Thymus (tissue), 11 donors: ENCODE results near the gene ATP6V1F. TPM values are rescaled to one million over a fixed set of nuclear protein-coding genes. Genes with fewer than 3 reads are reported as not detected.

ENCODE experiments used
- DNase-seq, 9 donors: peaks; one replicate each; pipeline ENCODE4 v3.0.0-alpha.2; 2013; ENCODE audit warnings: low spot score in 9 of 9, low read depth in 6 of 9, missing footprints in 1 of 9
- H3K27ac ChIP-seq, 2 donors: one replicate each; pipeline ENCODE4 v1.5.1; 2013; ENCODE audit warnings: control low read depth in 1 of 2, low read depth in 1 of 2, low read length in 1 of 2, mild to moderate bottlenecking in 1 of 2, moderate library complexity in 1 of 2
- H3K27me3 ChIP-seq, 2 donors: one replicate each; pipeline ENCODE4 v1.5.1; 2013; ENCODE audit warnings: low read length in 1 of 2; ENCODE audit not compliant: control insufficient read depth in 2 of 2, insufficient read depth in 1 of 2
- H3K36me3 ChIP-seq, 2 donors: one replicate each; pipeline ENCODE4 v1.5.1; 2013; ENCODE audit warnings: low read length in 1 of 2, mild to moderate bottlenecking in 1 of 2, moderate library complexity in 1 of 2; ENCODE audit not compliant: control insufficient read depth in 2 of 2, insufficient read depth in 2 of 2
- H3K4me1 ChIP-seq, 2 donors: one replicate each; pipeline ENCODE4 v1.5.1; 2013; ENCODE audit warnings: low read length in 2 of 2; ENCODE audit not compliant: control insufficient read depth in 2 of 2, insufficient read depth in 2 of 2
- H3K4me3 ChIP-seq, 2 donors: one replicate each; pipeline ENCODE4 v1.5.1; 2013; ENCODE audit warnings: low read length in 2 of 2, control low read depth in 1 of 2, mild to moderate bottlenecking in 1 of 2
- H3K9me3 ChIP-seq, 2 donors: one replicate each; pipeline ENCODE4 v1.5.1; 2013; ENCODE audit warnings: low read length in 1 of 2, mild to moderate bottlenecking in 1 of 2; ENCODE audit not compliant: control insufficient read depth in 2 of 2, insufficient read depth in 1 of 2
- WGBS: extraction: QIAGEN DNeasy Blood & Tissue Kit; methylation state at CpG from one replicate; pipeline ENCODE4 v1.1.7; 2013; 5-methylcytosine and 5-hydroxymethylcytosine counted together
- polyA plus RNA-seq: library from polyadenylated mRNA; stranded (reverse); fragments of 200-250 nt; gene quantifications from one replicate; pipeline ENCODE4 v1.2.3, GENCODE V29; 2013
- total RNA-seq: library from RNA; stranded (reverse); fragments of 120-200 nt; gene quantifications from one replicate; pipeline ENCODE4 v1.2.4, GENCODE V29; 2013
- donor health status: healthy.

ATP6V1F gene
- total and polyA plus RNA-seq, 2 donors: 107 to 192 TPM

DNA sequence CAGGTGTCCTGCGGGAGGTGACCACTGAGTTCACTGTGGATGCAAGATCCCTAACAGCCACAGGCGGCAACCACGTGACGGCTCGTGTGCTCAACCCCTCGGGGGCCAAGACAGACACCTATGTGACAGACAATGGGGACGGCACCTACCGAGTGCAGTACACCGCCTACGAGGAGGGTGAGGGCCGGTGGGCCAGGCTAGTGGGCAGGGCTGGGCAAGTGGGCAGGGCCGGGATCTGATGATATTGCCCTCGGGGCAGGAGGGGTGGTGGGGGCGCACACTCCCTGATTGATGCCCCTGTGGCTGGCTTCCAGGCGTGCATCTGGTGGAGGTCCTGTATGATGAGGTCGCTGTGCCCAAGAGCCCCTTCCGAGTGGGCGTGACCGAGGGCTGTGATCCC, 16.7 kb upstream of the ATP6V1F start:
- no peak overlapping the region for H3K27ac ChIP-seq
- H3K27me3 ChIP-seq: no peaks in the 10 kb centered on the region
- no peaks in the 10 kb centered on the region for H3K36me3 ChIP-seq
- DNase-seq: no peak
- H3K4me1 ChIP-seq: no peaks in the 10 kb centered on the region
- H3K4me3 ChIP-seq: no peak overlapping the region
- WGBS: 97% methylated on average over 19 of the region's 19 CpGs
- peaks cover 0 to 3% of the 10 kb centered on the region in 2 donors for H3K9me3 ChIP-seq

DNA sequence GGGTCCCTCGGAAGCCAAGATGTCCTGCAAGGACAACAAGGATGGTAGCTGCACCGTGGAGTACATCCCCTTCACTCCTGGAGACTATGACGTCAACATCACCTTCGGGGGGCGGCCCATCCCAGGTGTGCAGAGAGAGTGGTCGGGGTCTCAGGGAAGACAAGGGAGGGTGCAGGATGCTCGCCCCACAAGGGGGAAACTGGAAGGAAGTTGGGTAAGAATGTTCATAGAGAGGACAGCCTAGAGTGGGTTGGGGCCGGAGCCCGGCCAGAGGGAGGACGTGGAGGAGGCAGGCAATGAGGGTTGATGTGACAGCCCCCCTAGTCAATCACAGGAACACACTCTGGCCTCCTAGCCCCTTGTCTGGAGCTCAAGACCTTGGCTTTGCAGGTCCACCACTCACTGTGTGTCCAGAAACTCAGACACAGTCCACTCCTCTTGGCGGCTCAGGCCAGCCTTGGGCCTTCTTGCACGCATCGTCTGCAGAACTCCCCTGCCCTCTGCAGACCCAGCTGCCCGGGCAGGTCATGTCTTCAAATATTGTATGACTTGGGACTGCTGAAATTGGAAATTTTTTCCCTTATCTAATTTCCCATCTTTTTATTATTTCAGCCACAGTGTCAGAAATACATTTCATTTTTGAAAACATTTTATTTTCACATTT, 15.7 kb upstream of the ATP6V1F start:
- H3K4me3 ChIP-seq: no peak overlapping the region
- peaks cover 0 to 3% of the 10 kb centered on the region in 2 donors for H3K9me3 ChIP-seq
- no peak overlapping the region for H3K27ac ChIP-seq
- DNase-seq: no peak
- H3K27me3 ChIP-seq: no peaks in the 10 kb centered on the region
- 98% methylated on average over 14 of the region's 14 CpGs for WGBS
- no peaks in the 10 kb centered on the region for H3K36me3 ChIP-seq
- H3K4me1 ChIP-seq: no peaks in the 10 kb centered on the region

DNA sequence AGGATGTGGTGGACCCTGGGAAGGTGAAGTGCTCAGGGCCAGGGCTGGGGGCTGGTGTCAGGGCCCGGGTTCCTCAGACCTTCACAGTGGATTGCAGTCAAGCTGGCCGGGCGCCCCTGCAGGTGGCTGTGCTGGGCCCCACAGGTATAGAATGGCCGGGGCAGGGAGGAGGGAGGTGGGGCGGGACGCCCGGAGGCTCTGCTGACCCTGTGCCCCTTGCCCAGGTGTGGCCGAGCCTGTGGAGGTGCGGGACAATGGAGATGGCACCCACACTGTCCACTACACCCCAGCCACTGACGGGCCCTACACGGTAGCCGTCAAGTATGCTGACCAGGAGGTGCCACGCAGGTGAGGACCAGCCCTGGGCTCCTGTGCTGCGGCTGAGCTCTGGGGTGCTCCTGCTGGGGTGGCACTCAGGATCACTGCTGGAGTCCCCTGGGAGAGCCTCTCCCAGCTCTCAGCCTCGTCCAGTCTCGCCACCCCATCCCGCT, 14.9 kb upstream of the ATP6V1F start:
- H3K36me3 ChIP-seq: no peaks in the 10 kb centered on the region
- 97% methylated on average over 17 of the region's 17 CpGs for WGBS
- H3K9me3 ChIP-seq: peaks cover 0 to 3% of the 10 kb centered on the region in 2 donors
- no peaks in the 10 kb centered on the region for H3K4me1 ChIP-seq
- H3K27ac ChIP-seq: no peak overlapping the region
- no peak for DNase-seq
- H3K4me3 ChIP-seq: no peak overlapping the region
- peaks cover 0 to 2% of the 10 kb centered on the region in 2 donors for H3K27me3 ChIP-seq

DNA sequence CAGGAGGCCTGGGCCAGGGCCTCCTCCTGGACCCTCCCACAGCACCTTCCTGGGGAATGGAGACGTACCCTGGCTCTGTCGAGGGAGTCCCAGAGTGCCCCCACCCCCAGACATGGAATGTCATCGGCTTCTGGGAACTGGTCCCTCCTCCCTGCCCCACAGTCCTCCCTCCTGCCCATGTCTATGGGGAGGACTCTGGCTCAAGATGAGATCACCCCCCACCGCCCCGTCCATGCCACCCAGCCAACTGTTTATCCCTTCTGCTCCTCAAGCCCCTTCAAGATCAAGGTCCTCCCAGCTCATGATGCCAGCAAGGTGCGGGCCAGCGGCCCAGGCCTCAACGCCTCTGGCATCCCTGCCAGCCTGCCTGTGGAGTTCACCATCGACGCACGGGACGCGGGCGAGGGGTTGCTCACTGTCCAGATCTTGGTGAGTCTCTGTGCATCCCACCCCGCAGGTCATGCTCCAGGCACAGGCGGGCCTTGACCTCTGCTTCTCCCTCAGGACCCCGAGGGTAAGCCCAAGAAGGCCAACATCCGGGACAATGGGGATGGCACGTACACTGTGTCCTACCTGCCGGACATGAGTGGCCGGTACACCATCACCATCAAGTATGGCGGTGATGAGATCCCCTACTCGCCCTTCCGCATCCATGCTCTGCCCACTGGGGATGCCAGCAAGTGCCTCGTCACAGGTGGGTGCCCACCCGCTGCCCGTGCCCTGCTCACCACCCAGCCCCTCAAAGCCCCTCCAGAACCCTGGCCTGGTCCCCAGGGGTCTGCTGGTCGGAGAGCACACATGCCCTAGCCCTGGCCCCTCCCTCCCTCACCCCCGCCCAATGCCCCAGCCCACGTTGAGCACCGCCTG, 14.1 kb upstream of the ATP6V1F start:
- WGBS: 97% methylated on average over 31 of the region's 31 CpGs
- no peak overlapping the region for H3K27ac ChIP-seq
- no peaks in the 10 kb centered on the region for H3K36me3 ChIP-seq
- H3K9me3 ChIP-seq: peaks cover 0 to 3% of the 10 kb centered on the region in 2 donors
- peaks cover 0 to 2% of the 10 kb centered on the region in 2 donors for H3K27me3 ChIP-seq
- H3K4me1 ChIP-seq: no peaks in the 10 kb centered on the region
- no peak for DNase-seq
- no peak overlapping the region for H3K4me3 ChIP-seq

DNA sequence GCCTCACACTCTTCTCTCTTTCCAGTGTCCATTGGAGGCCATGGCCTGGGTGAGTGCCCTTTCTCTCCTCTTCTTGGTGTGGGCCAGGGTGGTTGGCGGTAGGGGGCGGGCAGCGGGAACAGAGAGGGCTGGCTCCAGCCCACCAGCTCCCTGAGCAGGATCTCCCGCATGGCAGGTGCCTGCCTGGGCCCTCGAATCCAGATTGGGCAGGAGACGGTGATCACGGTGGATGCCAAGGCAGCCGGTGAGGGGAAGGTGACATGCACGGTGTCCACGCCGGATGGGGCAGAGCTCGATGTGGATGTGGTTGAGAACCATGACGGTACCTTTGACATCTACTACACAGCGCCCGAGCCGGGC, 13.5 kb upstream of the ATP6V1F start:
- peaks cover 0 to 2% of the 10 kb centered on the region in 2 donors for H3K27me3 ChIP-seq
- H3K4me3 ChIP-seq: no peak overlapping the region
- H3K36me3 ChIP-seq: no peaks in the 10 kb centered on the region
- no peak overlapping the region for H3K27ac ChIP-seq
- H3K9me3 ChIP-seq: peaks cover 0 to 3% of the 10 kb centered on the region in 2 donors
- no peak for DNase-seq
- no peaks in the 10 kb centered on the region for H3K4me1 ChIP-seq
- 97% methylated on average over 16 of the region's 16 CpGs for WGBS

DNA sequence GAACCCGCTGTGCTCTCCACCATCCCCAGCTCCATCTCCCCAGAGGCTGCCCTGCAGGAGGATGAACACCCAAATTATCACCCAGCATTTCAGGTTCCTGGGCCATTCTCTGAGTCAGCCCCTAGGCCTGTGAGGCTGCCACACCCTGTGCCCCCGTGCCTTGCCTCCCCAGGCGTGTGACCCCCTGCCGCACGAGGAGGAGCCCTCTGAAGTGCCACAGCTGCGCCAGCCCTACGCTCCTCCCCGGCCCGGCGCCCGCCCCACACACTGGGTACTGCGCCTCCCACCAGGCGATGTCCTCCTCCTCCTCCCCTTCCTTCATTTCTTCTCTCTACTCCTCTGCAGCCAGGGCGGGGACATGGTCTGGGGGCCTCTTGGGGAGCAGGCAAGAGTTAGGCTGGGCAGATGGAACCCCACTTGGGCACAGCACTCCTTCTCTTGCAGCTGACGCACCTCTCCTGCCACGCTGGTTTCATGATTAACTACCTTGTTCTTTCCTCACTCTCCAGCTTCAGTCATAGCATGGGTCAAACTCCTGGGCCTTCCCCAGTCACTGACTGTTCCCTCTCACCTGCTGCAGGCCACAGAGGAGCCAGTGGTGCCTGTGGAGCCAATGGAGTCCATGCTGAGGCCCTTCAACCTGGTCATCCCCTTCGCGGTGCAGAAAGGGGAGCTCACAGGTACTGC, 12.7 kb upstream of the ATP6V1F start:
- H3K27ac ChIP-seq: no peak overlapping the region
- no peak for DNase-seq
- H3K36me3 ChIP-seq: no peaks in the 10 kb centered on the region
- no peak overlapping the region for H3K4me3 ChIP-seq
- H3K27me3 ChIP-seq: peaks cover 0 to 2% of the 10 kb centered on the region in 2 donors
- no peaks in the 10 kb centered on the region for H3K4me1 ChIP-seq
- WGBS: 95% methylated on average over 18 of the region's 18 CpGs
- H3K9me3 ChIP-seq: peaks cover 0 to 3% of the 10 kb centered on the region in 2 donors

DNA sequence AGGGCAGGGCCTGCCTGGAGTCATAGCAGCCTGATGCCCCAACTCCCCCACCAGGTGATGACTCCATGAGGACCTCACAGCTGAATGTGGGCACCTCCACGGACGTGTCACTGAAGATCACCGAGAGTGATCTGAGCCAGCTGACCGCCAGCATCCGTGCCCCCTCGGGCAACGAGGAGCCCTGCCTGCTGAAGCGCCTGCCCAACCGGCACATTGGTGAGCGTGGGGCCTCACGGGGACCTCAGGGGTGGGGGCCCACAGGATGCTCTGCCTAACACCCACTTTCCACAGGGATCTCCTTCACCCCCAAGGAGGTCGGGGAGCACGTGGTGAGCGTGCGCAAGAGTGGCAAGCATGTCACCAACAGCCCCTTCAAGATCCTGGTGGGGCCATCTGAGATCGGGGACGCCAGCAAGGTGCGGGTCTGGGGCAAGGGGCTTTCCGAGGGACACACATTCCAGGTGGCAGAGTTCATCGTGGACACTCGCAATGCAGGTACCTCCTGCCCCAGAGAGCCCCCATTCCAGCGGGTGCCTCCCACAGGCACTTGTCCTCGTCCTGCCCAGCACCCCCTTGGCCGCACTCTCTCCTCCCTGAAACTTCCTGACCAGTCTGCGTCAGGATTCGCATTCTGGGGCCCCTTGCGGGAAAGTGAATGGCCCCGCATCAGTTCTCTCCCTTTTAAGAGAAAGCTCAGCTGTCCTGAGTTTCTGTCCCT, 10.0 kb upstream of the ATP6V1F start:
- Histone ChIP-seq H3K36me3 (no peaks in the 10 kb centered on the region), H3K9me3 (no peaks in the 10 kb centered on the region), H3K27me3 (peaks cover 0 to 2% of the 10 kb centered on the region in 2 donors), H3K27ac (no peak overlapping the region), H3K4me1 (no peaks in the 10 kb centered on the region), H3K4me3 (no peak overlapping the region)
- WGBS: 96% methylated on average over 28 of the region's 28 CpGs
- no peak for DNase-seq

DNA sequence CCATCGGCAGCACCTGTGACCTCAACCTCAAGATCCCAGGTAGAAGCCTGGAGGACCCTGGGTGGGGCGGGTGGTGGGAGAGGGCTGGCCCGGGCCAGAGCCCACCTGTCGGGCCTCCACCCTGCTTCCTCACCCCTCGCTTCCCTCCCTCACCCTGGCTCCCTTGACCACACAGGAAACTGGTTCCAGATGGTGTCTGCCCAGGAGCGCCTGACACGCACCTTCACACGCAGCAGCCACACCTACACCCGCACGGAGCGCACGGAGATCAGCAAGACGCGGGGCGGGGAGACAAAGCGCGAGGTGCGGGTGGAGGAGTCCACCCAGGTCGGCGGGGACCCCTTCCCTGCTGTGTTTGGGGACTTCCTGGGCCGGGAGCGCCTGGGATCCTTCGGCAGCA, 8.9 kb upstream of the ATP6V1F start:
- H3K27me3 ChIP-seq: peaks cover 0 to 2% of the 10 kb centered on the region in 2 donors
- 72% methylated on average over 23 of the region's 23 CpGs for WGBS
- no peak for DNase-seq
- H3K9me3 ChIP-seq: no peaks in the 10 kb centered on the region
- H3K27ac ChIP-seq: no peak overlapping the region
- H3K4me1 ChIP-seq: no peaks in the 10 kb centered on the region
- no peaks in the 10 kb centered on the region for H3K36me3 ChIP-seq
- H3K4me3 ChIP-seq: no peak overlapping the region
